ENCODE measurements around the gene SINHCAF. TPM values are rescaled to one million over a fixed set of nuclear protein-coding genes. Genes with fewer than 3 reads are reported as not detected.

Gene SINHCAF
- total and polyA plus RNA-seq, 9 donors = 20.8 to 48.9 (median 32.5) TPM

DNA sequence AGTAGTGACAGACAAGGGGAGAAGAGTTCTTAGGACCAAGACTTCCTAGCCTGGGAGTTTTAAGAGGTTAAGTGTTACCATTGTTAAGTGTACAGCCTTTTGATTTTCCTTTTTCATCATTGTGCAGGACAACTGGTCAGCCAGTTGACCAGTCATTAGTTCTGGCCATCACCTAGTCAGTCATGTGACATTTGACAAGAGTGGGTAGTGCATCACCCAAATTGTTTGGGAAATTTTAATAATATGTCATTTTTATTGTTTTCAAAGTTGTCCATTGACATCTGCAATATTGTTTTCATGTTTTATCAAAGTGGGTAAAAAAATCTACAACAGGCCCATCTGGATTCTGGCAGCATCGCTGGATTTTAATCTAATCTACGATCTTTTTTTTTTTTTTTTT, 15.5 kb downstream of the SINHCAF start:
- Histone ChIP-seq H3K27ac (ENCODE audit: low read length) (no peak overlapping the region), H3K9me3 (replicated peaks; ENCODE audit: control insufficient read depth, low read depth, low read length) (no peaks in the 10 kb centered on the region), H3K27me3 (ENCODE audit: control insufficient read depth, insufficient read depth, low read length) (no peaks in the 10 kb centered on the region), H3K4me1 (ENCODE audit: control insufficient read depth, insufficient read depth, low read length) (no peaks in the 10 kb centered on the region), H3K36me3 (ENCODE audit: control insufficient read depth, insufficient read depth, low read length) (no peaks in the 10 kb centered on the region), H3K4me3 (ENCODE audit: low read length) (no peak overlapping the region)
- no peak for DNase-seq
- WGBS (ENCODE audit: insufficient coverage) = 100% methylated on average over 1 of the region's 2 CpGs

DNA sequence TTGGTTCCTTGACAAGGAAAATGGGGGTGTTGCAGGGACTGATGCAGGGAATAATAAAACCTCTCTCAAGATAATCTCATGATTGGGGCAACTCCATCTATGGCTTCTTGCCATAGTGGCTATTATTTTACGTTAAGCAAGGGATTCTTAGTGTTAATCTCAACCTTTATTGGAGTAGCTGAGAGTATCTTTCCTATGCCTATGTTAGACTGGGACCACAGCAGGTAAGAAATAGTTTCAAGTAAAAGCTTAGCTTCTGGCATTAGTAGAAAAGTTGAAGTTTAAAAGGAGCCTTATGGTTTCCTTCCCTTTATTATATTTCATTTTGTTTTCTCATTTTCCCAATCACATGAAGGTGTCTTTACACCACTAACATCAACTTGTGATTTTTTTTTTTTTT, 16.7 kb downstream of the SINHCAF start:
- no peaks in the 10 kb centered on the region for H3K27me3 ChIP-seq (ENCODE audit: control insufficient read depth, insufficient read depth, low read length)
- no peaks in the 10 kb centered on the region for H3K9me3 ChIP-seq (replicated peaks; ENCODE audit: control insufficient read depth, low read depth, low read length)
- no peak for DNase-seq
- H3K27ac ChIP-seq (ENCODE audit: low read length) = no peak overlapping the region
- peaks cover 8% of the 10 kb centered on the region for H3K36me3 ChIP-seq (ENCODE audit: control insufficient read depth, insufficient read depth, low read length)
- no peaks in the 10 kb centered on the region for H3K4me1 ChIP-seq (ENCODE audit: control insufficient read depth, insufficient read depth, low read length)
- H3K4me3 ChIP-seq (ENCODE audit: low read length) = no peak overlapping the region
- WGBS (ENCODE audit: insufficient coverage) = no CpG with 5 or more reads among the region's 1 CpG

DNA sequence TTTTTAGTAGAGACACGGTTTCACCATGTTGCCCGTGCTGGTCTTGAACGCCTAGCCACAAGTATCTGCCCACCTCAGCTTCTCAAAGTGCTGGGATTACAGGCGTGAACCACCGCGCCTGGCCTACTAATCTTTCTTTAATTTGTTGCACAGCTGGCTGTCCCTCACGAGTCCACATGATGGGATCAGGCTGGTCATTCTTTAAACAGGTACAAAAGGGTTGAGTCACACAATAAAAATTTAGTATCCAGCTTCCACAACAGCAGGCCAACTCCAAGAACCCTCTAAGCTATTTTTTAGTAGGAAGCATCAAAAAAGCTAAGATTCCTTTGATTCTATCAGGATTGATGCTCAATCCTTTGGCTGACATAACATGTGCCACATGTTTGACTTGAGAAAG, 17.8 kb downstream of the SINHCAF start:
- H3K4me1 ChIP-seq (ENCODE audit: control insufficient read depth, insufficient read depth, low read length) = no peaks in the 10 kb centered on the region
- no peaks in the 10 kb centered on the region for H3K27me3 ChIP-seq (ENCODE audit: control insufficient read depth, insufficient read depth, low read length)
- DNase-seq = no peak
- peaks cover 13% of the 10 kb centered on the region for H3K36me3 ChIP-seq (ENCODE audit: control insufficient read depth, insufficient read depth, low read length)
- no peak overlapping the region for H3K4me3 ChIP-seq (ENCODE audit: low read length)
- H3K9me3 ChIP-seq (replicated peaks; ENCODE audit: control insufficient read depth, low read depth, low read length) = no peaks in the 10 kb centered on the region
- 79% methylated on average over 7 of the region's 7 CpGs for WGBS (ENCODE audit: insufficient coverage)
- no peak overlapping the region for H3K27ac ChIP-seq (ENCODE audit: low read length)

- Histone ChIP-seq H3K4me3 (ENCODE audit: low read length) (no peak overlapping the region), H3K4me1 (ENCODE audit: control insufficient read depth, insufficient read depth, low read length) (no peaks in the 10 kb centered on the region), H3K27ac (ENCODE audit: low read length) (no peak overlapping the region), H3K27me3 (ENCODE audit: control insufficient read depth, insufficient read depth, low read length) (no peaks in the 10 kb centered on the region), H3K9me3 (replicated peaks; ENCODE audit: control insufficient read depth, low read depth, low read length) (no peaks in the 10 kb centered on the region), H3K36me3 (ENCODE audit: control insufficient read depth, insufficient read depth, low read length) (peaks cover 18% of the 10 kb centered on the region)
- WGBS (ENCODE audit: insufficient coverage) = no CpG with 5 or more reads among the region's 1 CpG
- DNase-seq = no peak
These were observed 19.1 kb downstream of the SINHCAF start for GRCh38 chr12:31306866-31307265.

- no peaks in the 10 kb centered on the region for H3K4me1 ChIP-seq (ENCODE audit: control insufficient read depth, insufficient read depth, low read length)
- H3K36me3 ChIP-seq (ENCODE audit: control insufficient read depth, insufficient read depth, low read length) = peaks cover 18% of the 10 kb centered on the region
- no peak for DNase-seq
- no peaks in the 10 kb centered on the region for H3K9me3 ChIP-seq (replicated peaks; ENCODE audit: control insufficient read depth, low read depth, low read length)
- no peak overlapping the region for H3K27ac ChIP-seq (ENCODE audit: low read length)
- 85% methylated on average over 2 of the region's 5 CpGs for WGBS (ENCODE audit: insufficient coverage)
- no peak overlapping the region for H3K4me3 ChIP-seq (ENCODE audit: low read length)
- no peaks in the 10 kb centered on the region for H3K27me3 ChIP-seq (ENCODE audit: control insufficient read depth, insufficient read depth, low read length)
These were observed 22.5 kb downstream of the SINHCAF start for GRCh38 chr12:31303466-31303865.

DNA sequence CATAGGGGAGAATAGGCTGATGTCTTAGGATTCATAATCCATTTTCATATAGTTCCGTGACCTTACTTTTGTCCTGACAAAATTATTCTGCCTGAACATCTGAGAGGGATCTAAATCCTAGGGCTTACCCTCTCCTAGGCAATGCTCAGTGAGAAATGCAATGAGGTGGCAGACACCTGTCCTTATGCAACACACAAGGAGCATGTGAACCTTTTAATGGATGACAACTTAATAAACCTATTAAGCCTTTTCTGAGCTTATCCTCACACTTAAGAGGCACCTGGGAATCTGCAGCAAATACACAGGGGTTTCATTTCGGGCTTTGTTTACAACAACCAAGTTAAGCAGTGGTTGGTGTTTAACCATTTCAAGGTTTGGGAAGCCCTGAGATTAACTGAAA, 24.6 kb downstream of the SINHCAF start:
- H3K4me3 ChIP-seq (ENCODE audit: low read length) = no peak overlapping the region
- H3K27ac ChIP-seq (ENCODE audit: low read length) = no peak overlapping the region
- WGBS (ENCODE audit: insufficient coverage) = no CpG with 5 or more reads among the region's 2 CpGs
- H3K36me3 ChIP-seq (ENCODE audit: control insufficient read depth, insufficient read depth, low read length) = peaks cover 23% of the 10 kb centered on the region
- H3K4me1 ChIP-seq (ENCODE audit: control insufficient read depth, insufficient read depth, low read length) = no peaks in the 10 kb centered on the region
- no peak for DNase-seq
- no peaks in the 10 kb centered on the region for H3K27me3 ChIP-seq (ENCODE audit: control insufficient read depth, insufficient read depth, low read length)
- H3K9me3 ChIP-seq (replicated peaks; ENCODE audit: control insufficient read depth, low read depth, low read length) = no peaks in the 10 kb centered on the region

- H3K36me3 ChIP-seq (ENCODE audit: control insufficient read depth, insufficient read depth, low read length) = peaks cover 23% of the 10 kb centered on the region
- no peaks in the 10 kb centered on the region for H3K9me3 ChIP-seq (replicated peaks; ENCODE audit: control insufficient read depth, low read depth, low read length)
- no peak for DNase-seq
- no peaks in the 10 kb centered on the region for H3K27me3 ChIP-seq (ENCODE audit: control insufficient read depth, insufficient read depth, low read length)
- H3K27ac ChIP-seq (ENCODE audit: low read length) = no peak overlapping the region
- WGBS (ENCODE audit: insufficient coverage) = 75% methylated on average over 1 of the region's 3 CpGs
- H3K4me3 ChIP-seq (ENCODE audit: low read length) = no peak overlapping the region
- H3K4me1 ChIP-seq (ENCODE audit: control insufficient read depth, insufficient read depth, low read length) = no peaks in the 10 kb centered on the region
These were observed 25.2 kb downstream of the SINHCAF start for GRCh38 chr12:31300783-31301182.

GRCh38 chr12:31300341-31300740, 25.6 kb downstream of the SINHCAF start:
- no peaks in the 10 kb centered on the region for H3K4me1 ChIP-seq (ENCODE audit: control insufficient read depth, insufficient read depth, low read length)
- no peak for DNase-seq
- H3K27ac ChIP-seq (ENCODE audit: low read length) = no peak overlapping the region
- no peaks in the 10 kb centered on the region for H3K27me3 ChIP-seq (ENCODE audit: control insufficient read depth, insufficient read depth, low read length)
- WGBS (ENCODE audit: insufficient coverage) = 100% methylated on average over 1 of the region's 1 CpG
- no peaks in the 10 kb centered on the region for H3K9me3 ChIP-seq (replicated peaks; ENCODE audit: control insufficient read depth, low read depth, low read length)
- peaks cover 23% of the 10 kb centered on the region for H3K36me3 ChIP-seq (ENCODE audit: control insufficient read depth, insufficient read depth, low read length)
- H3K4me3 ChIP-seq (ENCODE audit: low read length) = no peak overlapping the region

DNA sequence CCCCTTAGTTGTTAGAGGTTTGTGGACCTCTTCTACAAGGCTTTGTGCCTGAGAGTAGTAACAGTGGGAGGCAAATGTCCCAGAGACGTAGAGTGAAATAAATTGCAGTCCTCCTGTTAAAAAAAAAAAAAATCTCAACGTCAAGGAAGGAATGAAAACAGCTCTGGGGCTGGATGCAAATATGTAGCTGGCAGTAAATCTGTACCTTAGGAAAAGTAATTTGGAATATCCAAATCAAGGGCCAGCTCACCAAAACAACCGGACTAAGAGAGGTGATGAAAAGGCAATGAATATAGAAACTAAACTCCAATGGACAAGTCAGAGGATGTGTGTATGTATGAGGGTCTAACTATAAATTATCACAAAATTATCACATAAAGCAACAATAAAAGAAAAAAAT, 27.0 kb downstream of the SINHCAF start:
- no peaks in the 10 kb centered on the region for H3K4me1 ChIP-seq (ENCODE audit: control insufficient read depth, insufficient read depth, low read length)
- H3K27me3 ChIP-seq (ENCODE audit: control insufficient read depth, insufficient read depth, low read length) = no peaks in the 10 kb centered on the region
- H3K27ac ChIP-seq (ENCODE audit: low read length) = no peak overlapping the region
- peaks cover 14% of the 10 kb centered on the region for H3K36me3 ChIP-seq (ENCODE audit: control insufficient read depth, insufficient read depth, low read length)
- 80% methylated on average over 1 of the region's 3 CpGs for WGBS (ENCODE audit: insufficient coverage)
- H3K9me3 ChIP-seq (replicated peaks; ENCODE audit: control insufficient read depth, low read depth, low read length) = no peaks in the 10 kb centered on the region
- DNase-seq = no peak
- H3K4me3 ChIP-seq (ENCODE audit: low read length) = no peak overlapping the region

DNA sequence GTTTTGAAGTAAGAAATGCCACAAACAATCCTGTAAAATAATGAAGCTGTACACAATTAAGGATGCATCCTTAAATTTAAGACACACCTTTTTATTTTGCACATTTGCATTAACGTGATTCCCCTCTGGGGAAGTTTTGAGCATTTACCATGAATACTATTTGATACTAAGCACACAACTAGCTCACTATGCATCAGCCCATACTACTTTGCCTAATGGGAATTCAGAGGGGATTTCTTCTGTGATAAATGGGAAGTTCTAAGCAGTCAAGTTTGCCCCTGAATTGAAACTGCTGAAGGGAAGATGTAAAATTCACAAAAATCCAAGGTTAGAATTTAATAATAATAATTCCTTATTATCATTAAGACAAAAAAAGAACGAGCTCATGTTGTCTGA, 27.4 kb downstream of the SINHCAF start:
- no CpG with 5 or more reads among the region's 2 CpGs for WGBS (ENCODE audit: insufficient coverage)

More for the DNA sequence above, 27.4 kb downstream of the SINHCAF start:
- Histone ChIP-seq H3K9me3 (replicated peaks; ENCODE audit: control insufficient read depth, low read depth, low read length) (no peaks in the 10 kb centered on the region), H3K36me3 (ENCODE audit: control insufficient read depth, insufficient read depth, low read length) (peaks cover 14% of the 10 kb centered on the region), H3K4me3 (ENCODE audit: low read length) (no peak overlapping the region), H3K27me3 (ENCODE audit: control insufficient read depth, insufficient read depth, low read length) (no peaks in the 10 kb centered on the region), H3K4me1 (ENCODE audit: control insufficient read depth, insufficient read depth, low read length) (no peaks in the 10 kb centered on the region), H3K27ac (ENCODE audit: low read length) (no peak overlapping the region)
- no peak for DNase-seq

All from muscle of leg (tissue), 11 donors.